Neural progenitor cell (in vitro differentiated cells): ENCODE measurements around the gene CLIC6. TPM values are rescaled to one million over a fixed set of nuclear protein-coding genes. Genes with fewer than 3 reads are reported as not detected.

Experiments
- DNase-seq: peaks from one replicate; pipeline ENCODE4 v3.0.0-alpha.2; 2016; ENCODE audit warnings: low spot score
- H2AFZ ChIP-seq: fragments of 200-600 bp; sonication (generic); replicated peaks from 2 replicates; pipeline ENCODE4 v1.6.1; 2016; ENCODE audit warnings: antibody characterized with exemption
- H3F3A ChIP-seq: fragments of 200-600 bp; sonication (generic); 2 replicates; pipeline ENCODE4 v1.6.1; 2016; ENCODE audit warnings: antibody characterized with exemption, low read depth
- H3K27ac ChIP-seq: fragments of 200-600 bp; sonication (generic); 2 replicates; pipeline ENCODE4 v1.5.1; 2016; ENCODE audit warnings: mild to moderate bottlenecking
- H3K27me3 ChIP-seq: fragments of 200-600 bp; sonication (generic); 2 replicates; pipeline ENCODE4 v1.6.1; 2016; ENCODE audit warnings: mild to moderate bottlenecking, moderate library complexity
- H3K36me3 ChIP-seq: fragments of 200-600 bp; sonication (generic); 2 replicates; pipeline ENCODE4 v1.5.1; 2016
- H3K4me1 ChIP-seq: fragments of 200-600 bp; sonication (generic); 2 replicates; pipeline ENCODE4 v1.6.1; 2016; ENCODE audit warnings: mixed run types
- H3K4me2 ChIP-seq: fragments of 200-600 bp; sonication (generic); 2 replicates; pipeline ENCODE4 v1.6.1; 2016
- H3K4me3 ChIP-seq: fragments of 200-600 bp; sonication (generic); 2 replicates; pipeline ENCODE4 v1.5.1; 2016
- H3K79me2 ChIP-seq: fragments of 200-600 bp; sonication (generic); 2 replicates; pipeline ENCODE4 v1.6.1; 2016; ENCODE audit warnings: low read depth
- H3K9ac ChIP-seq: fragments of 200-600 bp; sonication (generic); 2 replicates; pipeline ENCODE4 v1.6.1; 2016
- H3K9me3 ChIP-seq: fragments of 200-600 bp; sonication (generic); 2 replicates; pipeline ENCODE4 v1.5.1; 2016; ENCODE audit warnings: low read depth
- H4K20me1 ChIP-seq: fragments of 200-600 bp; sonication (generic); 2 replicates; pipeline ENCODE4 v1.6.1; 2016; ENCODE audit warnings: low read depth
- H3K27ac Mint-ChIP-seq: 3 replicates; pipeline ENCODE4 v1.8.0; 2021; ENCODE audit warnings: mixed read lengths
- H3K27me3 Mint-ChIP-seq: 2 replicates; pipeline ENCODE4 v1.8.0; 2022; ENCODE audit warnings: low read depth, mild to moderate bottlenecking, inconsistent platforms, moderate library complexity, mixed read lengths; ENCODE audit not compliant: insufficient read depth
- H3K36me3 Mint-ChIP-seq: 3 replicates; pipeline ENCODE4 v1.8.0; 2021; ENCODE audit warnings: mixed read lengths
- H3K4me1 Mint-ChIP-seq: 3 replicates; pipeline ENCODE4 v1.8.0; 2021; ENCODE audit warnings: mixed read lengths
- H3K4me3 Mint-ChIP-seq: 3 replicates; pipeline ENCODE4 v1.8.0; 2021; ENCODE audit warnings: mild to moderate bottlenecking, moderate library complexity, mixed read lengths
- H3K9me3 Mint-ChIP-seq: 3 replicates; pipeline ENCODE4 v1.8.0; 2020; ENCODE audit warnings: mixed read lengths
- EZH2 ChIP-seq: fragments of 200-600 bp; sonication (generic); IDR thresholded peaks from 2 replicates; pipeline ENCODE4 v1.6.1; 2017; ENCODE audit warnings: antibody characterized with exemption, mild to moderate bottlenecking, moderate library complexity
- EZH2phosphoT487 ChIP-seq: fragments of 200-600 bp; sonication (generic); IDR thresholded peaks from 2 replicates; pipeline ENCODE4 v1.6.1; 2017; ENCODE audit warnings: antibody characterized with exemption
- total RNA-seq: library from RNA; depleted of rRNA; stranded (reverse); fragments of >200 nt; gene quantifications from 2 replicates; pipeline ENCODE4 v1.2.3, GENCODE V29; 2015; ENCODE audit warnings: low replicate concordance
- TF ChIP-seq, protein P1 (sequence below): fragments of 200-600 bp; sonication (generic); IDR thresholded peaks from 2 replicates; pipeline ENCODE4 v1.5.1; 2017; ENCODE audit warnings: antibody characterized with exemption, mild to moderate bottlenecking

The CLIC6 gene
- total RNA-seq, 1 donor from 2014 or later = 0.15 TPM

DNA sequence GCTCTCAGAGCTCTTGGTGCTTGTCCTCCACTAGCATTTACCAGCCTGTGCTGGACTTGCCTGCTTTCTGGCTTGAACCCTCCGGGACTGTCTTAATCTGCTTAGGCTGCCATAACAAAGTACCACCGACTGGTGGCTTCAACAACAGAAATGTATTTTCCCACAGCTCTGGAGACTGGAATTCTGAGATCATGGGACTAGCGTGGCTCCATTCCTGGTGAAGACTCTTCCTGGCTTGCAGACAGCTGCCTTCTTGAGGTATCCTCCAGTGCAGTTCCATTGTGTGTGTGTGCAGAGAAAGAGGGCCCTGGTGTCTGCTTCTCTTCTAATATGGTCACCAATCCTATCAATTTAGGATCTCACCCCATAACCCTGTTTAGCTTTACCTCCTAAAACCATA, 31.8 kb upstream of the CLIC6 start:
- Mint-ChIP-seq H3K4me1 (no peaks in the 10 kb centered on the region), H3K9me3 (peaks cover 5% of the 10 kb centered on the region), H3K4me3 (no peak overlapping the region), H3K27me3 (peaks cover 12% of the 10 kb centered on the region), H3K27ac (no peak overlapping the region), H3K36me3 (no peaks in the 10 kb centered on the region)
- no peak overlapping the region for H2AFZ ChIP-seq
- H3K4me3 ChIP-seq = no peak overlapping the region
- no peaks in the 10 kb centered on the region for H4K20me1 ChIP-seq
- TF ChIP-seq EZH2 = no peak
- H3F3A ChIP-seq = no peaks in the 10 kb centered on the region
- H3K4me2 ChIP-seq = no peak overlapping the region
- no peaks in the 10 kb centered on the region for H3K4me1 ChIP-seq
- H3K9ac ChIP-seq = no peak overlapping the region
- H3K27ac ChIP-seq = no peak overlapping the region
- no peaks in the 10 kb centered on the region for H3K79me2 ChIP-seq
- no peaks in the 10 kb centered on the region for H3K9me3 ChIP-seq
- no peaks in the 10 kb centered on the region for H3K27me3 ChIP-seq
- DNase-seq = no peak
- no peaks in the 10 kb centered on the region for H3K36me3 ChIP-seq

- H3K4me2 ChIP-seq = no peak overlapping the region
- no peak overlapping the region for H3K27ac ChIP-seq
- no peaks in the 10 kb centered on the region for H3K36me3 Mint-ChIP-seq
- no peaks in the 10 kb centered on the region for H3F3A ChIP-seq
- H4K20me1 ChIP-seq = no peaks in the 10 kb centered on the region
- H3K79me2 ChIP-seq = no peaks in the 10 kb centered on the region
- no peaks in the 10 kb centered on the region for H3K9me3 ChIP-seq
- TF ChIP-seq, protein P1, sequence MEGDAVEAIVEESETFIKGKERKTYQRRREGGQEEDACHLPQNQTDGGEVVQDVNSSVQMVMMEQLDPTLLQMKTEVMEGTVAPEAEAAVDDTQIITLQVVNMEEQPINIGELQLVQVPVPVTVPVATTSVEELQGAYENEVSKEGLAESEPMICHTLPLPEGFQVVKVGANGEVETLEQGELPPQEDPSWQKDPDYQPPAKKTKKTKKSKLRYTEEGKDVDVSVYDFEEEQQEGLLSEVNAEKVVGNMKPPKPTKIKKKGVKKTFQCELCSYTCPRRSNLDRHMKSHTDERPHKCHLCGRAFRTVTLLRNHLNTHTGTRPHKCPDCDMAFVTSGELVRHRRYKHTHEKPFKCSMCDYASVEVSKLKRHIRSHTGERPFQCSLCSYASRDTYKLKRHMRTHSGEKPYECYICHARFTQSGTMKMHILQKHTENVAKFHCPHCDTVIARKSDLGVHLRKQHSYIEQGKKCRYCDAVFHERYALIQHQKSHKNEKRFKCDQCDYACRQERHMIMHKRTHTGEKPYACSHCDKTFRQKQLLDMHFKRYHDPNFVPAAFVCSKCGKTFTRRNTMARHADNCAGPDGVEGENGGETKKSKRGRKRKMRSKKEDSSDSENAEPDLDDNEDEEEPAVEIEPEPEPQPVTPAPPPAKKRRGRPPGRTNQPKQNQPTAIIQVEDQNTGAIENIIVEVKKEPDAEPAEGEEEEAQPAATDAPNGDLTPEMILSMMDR = no peak
- TF ChIP-seq EZH2 = no peak
- no peak overlapping the region for H2AFZ ChIP-seq
- no peaks in the 10 kb centered on the region for H3K4me1 Mint-ChIP-seq
- peaks cover 2% of the 10 kb centered on the region for H3K9me3 Mint-ChIP-seq
- H3K27me3 ChIP-seq = no peaks in the 10 kb centered on the region
- H3K4me3 ChIP-seq = no peak overlapping the region
- no peak overlapping the region for H3K4me3 Mint-ChIP-seq
- H3K27me3 Mint-ChIP-seq = peaks cover 3% of the 10 kb centered on the region
- H3K4me1 ChIP-seq = no peaks in the 10 kb centered on the region
- no peak for DNase-seq
- no peak overlapping the region for H3K9ac ChIP-seq
- H3K36me3 ChIP-seq = no peaks in the 10 kb centered on the region
- no peak overlapping the region for H3K27ac Mint-ChIP-seq
Observed at GRCh38 chr21:34639250-34639649, 29.5 kb upstream of the CLIC6 start.

GRCh38 chr21:34639882-34640788, 28.7 kb upstream of the CLIC6 start:
- H3K36me3 Mint-ChIP-seq = no peaks in the 10 kb centered on the region
- H3K4me2 ChIP-seq = no peak overlapping the region
- H3K9me3 ChIP-seq = no peaks in the 10 kb centered on the region

DNA sequence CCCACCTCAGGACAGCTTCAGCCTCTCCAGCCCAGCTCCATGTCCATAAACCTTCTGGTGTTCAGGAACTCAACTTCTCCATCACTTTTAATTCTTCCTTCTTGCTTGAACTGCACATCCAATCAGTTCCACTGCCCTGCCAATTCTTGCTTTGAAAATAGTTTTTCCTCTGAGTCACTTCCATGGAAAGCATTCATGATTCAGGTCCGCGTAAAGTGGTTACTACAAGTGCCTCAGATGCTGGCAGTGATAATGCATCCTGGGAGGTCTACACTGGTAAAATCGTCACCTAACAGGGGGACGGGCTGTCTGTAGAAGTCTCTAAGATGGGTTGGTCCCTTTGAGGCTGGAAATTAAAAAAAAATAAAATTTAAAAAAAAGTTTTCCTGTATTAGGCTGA, 27.9 kb upstream of the CLIC6 start:
- Histone ChIP-seq H3K27ac (no peak overlapping the region), H3K9ac (no peak overlapping the region), H3K4me1 (no peaks in the 10 kb centered on the region), H3F3A (no peaks in the 10 kb centered on the region), H3K79me2 (no peaks in the 10 kb centered on the region), H3K4me2 (no peak overlapping the region), H3K36me3 (no peaks in the 10 kb centered on the region), H3K4me3 (no peak overlapping the region), H3K27me3 (no peaks in the 10 kb centered on the region), H4K20me1 (no peaks in the 10 kb centered on the region), H2AFZ (no peak overlapping the region), H3K9me3 (no peaks in the 10 kb centered on the region)
- DNase-seq = no peak
- Mint-ChIP-seq H3K27me3 (peaks cover 2% of the 10 kb centered on the region), H3K36me3 (no peaks in the 10 kb centered on the region), H3K4me1 (no peaks in the 10 kb centered on the region), H3K4me3 (no peak overlapping the region), H3K9me3 (peaks cover 2% of the 10 kb centered on the region), H3K27ac (no peak overlapping the region)
- TF ChIP-seq EZH2 = no peak
- TF ChIP-seq EZH2phosphoT487 = no peak
- TF ChIP-seq, protein P1 = no peak

More at GRCh38 chr21:34639882-34640788, 28.7 kb upstream of the CLIC6 start:
- Histone ChIP-seq H4K20me1 (no peaks in the 10 kb centered on the region), H3K36me3 (no peaks in the 10 kb centered on the region), H3K4me3 (no peak overlapping the region), H3K79me2 (no peaks in the 10 kb centered on the region), H3K4me1 (no peaks in the 10 kb centered on the region), H3K9ac (no peak overlapping the region), H2AFZ (no peak overlapping the region), H3K27ac (no peak overlapping the region), H3F3A (no peaks in the 10 kb centered on the region), H3K27me3 (no peaks in the 10 kb centered on the region)
- Mint-ChIP-seq H3K27me3 (peaks cover 2% of the 10 kb centered on the region), H3K27ac (no peak overlapping the region), H3K9me3 (peaks cover 2% of the 10 kb centered on the region), H3K4me1 (no peaks in the 10 kb centered on the region), H3K4me3 (no peak overlapping the region)
- no peak for DNase-seq
- TF ChIP-seq, protein P1 = no peak
- TF ChIP-seq EZH2 = no peak
